Measurements from ENCODE around the gene BBS9.

The BBS9 gene

GRCh38 chr7:33326485-33326848 lies 197.1 kb downstream of the BBS9 start:
- TF ChIP-seq CTCF (IDR thresholded peaks at IDR 0.05): no peak
- Histone ChIP-seq H3K27me3 (no peaks in the 10 kb centered on the region), H3K4me3 (ENCODE audit: low read depth in 1 of 2, low read length in 1 of 2) (no peak overlapping the region), H3K36me3 (no peaks in the 10 kb centered on the region), H3K4me1 (ENCODE audit: control insufficient read depth in 1 of 2, insufficient read depth in 1 of 2, low read depth in 1 of 2, low read length in 1 of 2) (no peaks in the 10 kb centered on the region), H3K27ac (no peak overlapping the region), H3K9me3 (no peaks in the 10 kb centered on the region)

GRCh38 chr7:33327427-33327826 lies 198.1 kb downstream of the BBS9 start:
- Histone ChIP-seq H3K4me1 (ENCODE audit: control insufficient read depth in 1 of 2, insufficient read depth in 1 of 2, low read depth in 1 of 2, low read length in 1 of 2) (no peaks in the 10 kb centered on the region), H3K27ac (no peak overlapping the region), H3K4me3 (ENCODE audit: low read depth in 1 of 2, low read length in 1 of 2) (no peak overlapping the region), H3K36me3 (no peaks in the 10 kb centered on the region), H3K9me3 (no peaks in the 10 kb centered on the region), H3K27me3 (no peaks in the 10 kb centered on the region)
- TF ChIP-seq CTCF (IDR thresholded peaks at IDR 0.05): no peak

GRCh38 chr7:33334349-33334748 lies 205.0 kb downstream of the BBS9 start:
- Histone ChIP-seq H3K4me1 (ENCODE audit: control insufficient read depth in 1 of 2, insufficient read depth in 1 of 2, low read depth in 1 of 2, low read length in 1 of 2) (no peaks in the 10 kb centered on the region), H3K27ac (no peak overlapping the region), H3K36me3 (no peaks in the 10 kb centered on the region), H3K9me3 (no peaks in the 10 kb centered on the region), H3K4me3 (ENCODE audit: low read depth in 1 of 2, low read length in 1 of 2) (no peak overlapping the region), H3K27me3 (no peaks in the 10 kb centered on the region)
- TF ChIP-seq CTCF (IDR thresholded peaks at IDR 0.05): no peak

DNA sequence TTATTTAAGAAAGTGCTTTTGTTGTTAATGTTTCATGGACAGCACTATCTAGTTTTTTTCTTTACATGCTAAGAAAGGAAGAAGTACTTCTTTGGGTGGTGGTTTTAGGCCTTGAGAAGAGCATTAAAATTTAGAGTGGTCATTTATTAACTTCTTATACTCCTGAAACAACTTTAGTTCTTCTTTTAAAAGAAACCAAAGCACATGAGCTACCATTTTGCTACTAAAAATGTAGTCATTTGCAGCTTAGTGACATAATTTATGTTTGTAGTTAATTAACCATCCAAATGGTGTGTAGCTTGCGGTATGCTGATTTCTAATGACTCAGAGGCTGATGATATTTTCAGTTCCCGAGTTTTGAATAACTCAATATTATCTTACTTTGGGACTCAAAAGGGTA lies 207.5 kb downstream of the BBS9 start:
- no peak for TF ChIP-seq CTCF (IDR thresholded peaks at IDR 0.05)
- Histone ChIP-seq H3K9me3 (no peaks in the 10 kb centered on the region), H3K27me3 (no peaks in the 10 kb centered on the region), H3K4me3 (ENCODE audit: low read depth in 1 of 2, low read length in 1 of 2) (no peak overlapping the region), H3K36me3 (no peaks in the 10 kb centered on the region), H3K27ac (no peak overlapping the region), H3K4me1 (ENCODE audit: control insufficient read depth in 1 of 2, insufficient read depth in 1 of 2, low read depth in 1 of 2, low read length in 1 of 2) (no peaks in the 10 kb centered on the region)

GRCh38 chr7:33339074-33339790 lies 209.9 kb downstream of the BBS9 start:
- no peak for TF ChIP-seq CTCF (IDR thresholded peaks at IDR 0.05)
- Histone ChIP-seq H3K36me3 (no peaks in the 10 kb centered on the region), H3K4me1 (ENCODE audit: control insufficient read depth in 1 of 2, insufficient read depth in 1 of 2, low read depth in 1 of 2, low read length in 1 of 2) (no peaks in the 10 kb centered on the region), H3K27ac (no peak overlapping the region), H3K4me3 (ENCODE audit: low read depth in 1 of 2, low read length in 1 of 2) (no peak overlapping the region), H3K9me3 (no peaks in the 10 kb centered on the region), H3K27me3 (no peaks in the 10 kb centered on the region)
